ENCODE results near the gene SLC25A21.
"Not testable (repeated sequence)": the region's sequence is repeated elsewhere in the genome, so short reads cannot be mapped to it uniquely, and the experiment has no call there.

SLC25A21 gene

GRCh38 chr14:36823651-36824050 is 348.8 kb downstream of the SLC25A21 start:
- DNase-seq (ENCODE audit: low read depth), result no peak

DNA sequence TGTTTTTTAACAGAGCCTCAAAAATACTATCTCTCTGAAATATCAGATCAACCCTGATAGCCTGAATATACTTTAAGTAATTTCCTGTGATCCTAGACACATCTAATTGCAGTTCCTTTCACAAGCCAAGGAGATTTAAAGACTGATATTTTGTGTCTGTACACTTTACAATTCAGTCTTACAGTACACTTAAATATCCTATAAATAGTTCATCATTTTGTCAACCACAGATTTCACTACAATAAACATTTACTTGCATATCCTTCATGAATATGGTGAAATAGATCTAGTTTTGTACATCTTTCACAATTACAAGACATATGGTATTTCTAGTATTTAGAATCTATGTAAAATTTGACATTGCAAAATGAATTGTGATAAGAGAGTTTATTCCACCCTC is 349.7 kb downstream of the SLC25A21 start:
- DNase-seq (ENCODE audit: low read depth), result no peak

GRCh38 chr14:36820901-36821300 is 351.5 kb downstream of the SLC25A21 start:
- DNase-seq (ENCODE audit: low read depth), result no peak

- DNase-seq (ENCODE audit: low read depth), result no peak
Measured at GRCh38 chr14:36820111-36820709, 352.2 kb downstream of the SLC25A21 start.

DNA sequence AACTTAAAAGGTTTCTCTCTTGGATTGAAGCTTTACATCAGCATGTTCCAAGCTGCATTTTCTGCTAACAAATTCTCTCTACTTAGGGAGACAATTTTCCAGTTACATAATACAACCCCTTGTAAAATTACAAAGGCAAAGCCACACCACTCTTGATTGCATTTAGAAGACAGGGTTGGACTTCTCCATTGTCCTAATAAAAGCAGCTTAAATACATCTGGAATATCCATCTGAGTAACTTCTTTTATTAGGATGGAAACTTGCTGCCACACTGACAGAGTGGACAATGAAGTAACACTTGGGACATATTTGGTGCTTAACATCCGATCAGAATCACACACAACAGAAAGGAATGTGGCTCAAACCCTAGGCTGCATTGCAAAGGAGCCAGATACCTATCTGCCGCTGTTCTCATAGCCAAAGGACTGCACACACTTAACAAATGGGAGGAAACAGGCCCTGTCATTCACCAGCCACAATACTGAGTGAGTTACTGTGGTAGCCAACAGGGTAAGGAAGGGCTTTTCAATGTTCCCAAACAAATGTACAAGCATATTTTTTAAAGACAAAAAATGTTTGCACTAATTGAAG is 353.5 kb downstream of the SLC25A21 start:
- DNase-seq (ENCODE audit: low read depth), result no peak

DNA sequence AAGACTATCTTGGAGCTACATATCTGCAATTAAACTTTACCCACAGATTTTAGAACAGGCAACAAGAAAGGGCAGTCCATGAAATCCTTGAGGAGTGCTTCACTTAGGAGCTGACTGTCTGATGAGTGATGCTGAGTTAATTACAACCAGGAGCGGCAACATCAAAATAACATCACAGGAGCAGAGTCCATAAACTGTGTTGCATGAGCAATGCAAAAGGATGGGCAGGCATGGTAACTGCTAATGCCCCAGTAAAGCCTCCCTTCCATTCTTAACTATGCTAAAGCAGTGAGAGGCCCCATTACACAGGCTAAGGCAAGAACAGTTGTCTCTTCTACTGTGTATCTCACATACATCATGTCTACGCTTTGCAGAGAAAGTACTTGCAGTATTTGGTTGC is 354.2 kb downstream of the SLC25A21 start:
- no peak for DNase-seq (ENCODE audit: low read depth)

DNA sequence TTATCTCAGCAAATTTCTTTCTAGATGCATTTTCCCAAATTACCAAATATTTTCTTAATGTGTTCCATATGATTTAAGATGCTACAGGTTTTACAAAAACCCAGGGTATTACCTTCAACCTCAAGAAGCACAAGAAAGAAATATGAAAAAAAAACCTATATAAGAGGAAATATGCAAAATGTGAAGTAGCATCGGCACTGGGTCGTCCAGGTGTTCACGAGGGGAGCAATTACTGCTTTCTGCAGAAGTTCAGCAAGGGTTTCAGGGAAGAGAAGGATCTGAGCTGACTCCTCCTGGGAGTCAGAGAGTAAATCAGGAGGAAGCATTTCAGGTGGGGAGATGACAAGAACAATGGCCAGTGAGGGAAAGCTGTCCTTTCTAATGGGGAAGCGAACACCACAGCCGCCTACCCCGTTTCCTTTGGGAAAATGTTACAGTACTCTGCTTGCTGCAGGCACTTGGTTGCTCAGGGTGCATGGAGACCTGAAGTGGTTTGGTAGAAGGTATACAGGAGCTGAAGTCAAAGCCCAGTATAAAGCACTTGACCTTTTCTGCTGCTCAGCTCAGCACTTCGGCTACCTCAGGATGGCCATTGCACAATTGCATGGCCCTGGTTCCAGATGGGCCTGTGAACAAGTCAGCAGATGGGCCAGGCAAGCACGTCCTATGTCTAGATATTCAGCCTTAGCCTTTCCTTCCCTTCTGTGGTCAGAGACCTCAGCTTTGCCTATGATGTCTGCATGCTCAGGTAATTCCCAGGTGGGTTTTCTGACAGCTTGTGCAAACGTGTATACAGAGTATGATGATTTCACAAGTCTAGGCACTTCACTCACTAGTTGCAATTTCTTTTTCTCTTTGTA is 355.1 kb downstream of the SLC25A21 start:
- DNase-seq (ENCODE audit: low read depth), result no peak

DNA sequence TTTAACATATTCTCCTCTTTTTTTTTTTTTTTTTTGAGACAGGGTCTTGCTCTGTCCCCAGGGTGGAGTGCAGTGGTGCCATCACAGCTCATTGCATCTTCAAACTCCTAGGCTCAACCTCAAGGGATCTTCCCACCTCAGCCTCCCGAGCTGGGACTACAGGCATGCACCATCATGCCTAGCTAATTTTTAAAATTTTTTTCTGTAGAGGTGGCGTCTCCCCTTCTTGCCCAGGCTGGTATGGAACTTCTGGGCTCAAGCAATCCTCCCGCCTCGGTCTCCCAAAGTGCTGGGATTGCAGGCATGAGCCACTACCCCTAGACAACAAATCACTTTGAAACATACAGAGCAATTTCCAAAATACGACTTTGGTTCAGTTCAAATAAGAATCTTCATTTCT is 355.9 kb downstream of the SLC25A21 start:
- DNase-seq (ENCODE audit: low read depth), result no peak

DNA sequence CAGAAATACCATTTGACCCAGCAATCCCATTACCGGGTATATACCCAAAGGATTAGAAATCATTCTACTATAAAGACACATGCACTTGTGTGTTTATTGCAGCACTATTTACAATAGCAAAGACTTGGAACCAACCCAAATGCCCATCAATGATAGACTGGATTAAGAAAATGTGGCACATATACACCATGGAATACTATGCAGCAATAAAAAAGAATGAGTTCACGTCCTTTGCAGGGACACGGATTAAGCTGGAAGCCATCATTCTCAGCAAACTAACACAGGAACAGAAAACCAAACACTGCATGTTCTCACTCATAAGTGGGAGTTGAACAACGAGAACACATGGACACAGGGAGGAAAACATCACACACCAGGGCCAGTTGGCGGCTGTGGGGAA is 357.6 kb downstream of the SLC25A21 start:
- DNase-seq (ENCODE audit: low read depth), result not testable (repeated sequence)

DNA sequence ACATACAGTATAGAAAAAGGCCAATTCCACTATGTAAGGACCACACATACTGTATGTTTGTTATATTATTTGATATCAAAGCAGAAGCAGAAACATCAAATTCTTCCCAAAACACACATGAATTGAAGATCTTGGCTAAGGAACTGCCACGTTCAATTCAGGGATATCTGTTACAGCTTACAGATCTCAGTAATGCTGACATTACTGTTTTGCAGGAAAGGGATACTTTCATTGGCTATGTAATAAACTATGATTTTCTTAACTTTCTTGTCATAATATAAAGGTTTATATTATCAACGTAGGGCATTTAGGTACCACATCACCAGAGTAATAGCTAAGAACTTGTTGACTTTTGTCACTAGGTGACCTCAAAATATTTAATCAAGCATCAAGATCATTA is 362.2 kb downstream of the SLC25A21 start:
- DNase-seq (ENCODE audit: low read depth), result no peak

- DNase-seq (ENCODE audit: low read depth), result no peak
Measured at GRCh38 chr14:36807727-36808126, 364.7 kb downstream of the SLC25A21 start.

- DNase-seq (ENCODE audit: low read depth), result no peak
Measured at GRCh38 chr14:36805131-36805559, 367.3 kb downstream of the SLC25A21 start.

DNA sequence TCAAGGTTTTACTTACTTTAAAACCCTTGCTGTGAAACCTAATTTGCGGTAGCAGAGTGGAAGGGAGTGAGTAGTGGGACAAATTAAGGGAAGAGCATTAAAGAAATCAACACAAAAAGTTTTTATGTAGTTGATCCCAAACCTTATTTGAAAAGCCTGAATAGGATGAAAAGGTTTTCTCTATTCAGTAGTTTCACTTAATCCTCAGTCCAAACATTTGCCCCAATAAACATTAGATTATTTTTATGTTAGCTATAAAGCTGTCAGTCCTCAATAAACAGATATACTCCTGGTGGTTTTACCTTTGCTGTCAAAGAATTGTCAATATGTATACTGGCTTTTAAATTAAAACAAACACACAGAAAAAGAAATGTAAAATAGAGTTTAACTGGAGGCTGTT is 374.8 kb downstream of the SLC25A21 start:
- DNase-seq (ENCODE audit: low read depth), result no peak

GRCh38 chr14:36791402-36791801 is 381.0 kb downstream of the SLC25A21 start:
- no peak for DNase-seq (ENCODE audit: low read depth)

- DNase-seq (ENCODE audit: low read depth), result no peak
Measured at GRCh38 chr14:36785511-36785910, 386.9 kb downstream of the SLC25A21 start.

DNA sequence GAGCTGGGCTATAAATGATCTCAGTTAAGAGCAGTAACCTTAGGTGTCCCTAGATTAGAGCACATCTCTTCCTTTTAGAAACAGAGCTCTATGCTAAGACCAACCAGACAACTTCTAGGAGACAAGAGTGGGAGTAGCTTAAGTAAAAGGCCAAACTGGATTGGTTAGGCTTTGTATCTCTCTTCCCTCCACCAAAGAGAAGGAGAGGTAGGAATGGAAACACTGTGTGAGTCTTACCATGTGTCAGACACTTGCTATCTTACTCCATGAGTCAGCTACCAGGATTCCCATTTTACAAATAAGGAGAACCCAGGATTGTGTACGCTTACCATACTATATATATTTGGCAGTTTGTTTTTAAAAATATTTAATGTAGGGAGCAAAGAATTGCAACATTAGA is 387.9 kb downstream of the SLC25A21 start:
- DNase-seq (ENCODE audit: low read depth), result no peak

GRCh38 chr14:36781897-36782296 is 390.5 kb downstream of the SLC25A21 start:
- DNase-seq (ENCODE audit: low read depth), result no peak

GRCh38 chr14:36773558-36773957 is 398.8 kb downstream of the SLC25A21 start:
- DNase-seq (ENCODE audit: low read depth), result no peak

- DNase-seq (ENCODE audit: low read depth), result no peak
Measured at GRCh38 chr14:36773136-36773540, 399.3 kb downstream of the SLC25A21 start.

DNA sequence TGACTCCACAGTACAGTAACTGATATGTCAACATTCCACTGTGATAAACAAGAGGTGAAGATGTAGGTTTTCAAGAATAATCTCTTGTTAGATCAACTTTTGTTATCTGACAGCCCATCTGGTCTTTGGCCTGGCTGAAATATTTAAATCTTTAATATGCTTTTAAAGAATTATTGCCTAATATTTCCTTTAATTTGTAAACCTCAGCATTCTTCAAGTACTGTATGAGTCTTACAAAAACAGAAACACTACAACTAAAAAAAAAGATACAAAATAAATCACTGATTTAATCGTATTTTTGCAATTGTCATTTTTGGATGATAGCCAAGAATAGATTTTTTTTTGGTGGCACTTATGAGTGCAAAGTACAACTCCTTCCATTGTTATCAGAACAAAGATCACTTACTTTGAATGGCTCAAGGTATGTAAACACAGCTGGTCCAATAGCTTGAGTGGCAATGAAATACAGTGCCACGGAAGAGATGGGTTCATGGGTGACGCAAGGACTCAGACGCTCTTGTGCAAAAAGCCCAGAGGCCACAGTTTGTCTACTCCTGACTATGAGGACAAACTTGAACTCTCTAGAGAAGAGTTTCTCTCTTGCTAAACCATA is 401.3 kb downstream of the SLC25A21 start:
- no peak for DNase-seq (ENCODE audit: low read depth)

GRCh38 chr14:36768638-36769337 is 403.6 kb downstream of the SLC25A21 start:
- no peak for DNase-seq (ENCODE audit: low read depth)

DNA sequence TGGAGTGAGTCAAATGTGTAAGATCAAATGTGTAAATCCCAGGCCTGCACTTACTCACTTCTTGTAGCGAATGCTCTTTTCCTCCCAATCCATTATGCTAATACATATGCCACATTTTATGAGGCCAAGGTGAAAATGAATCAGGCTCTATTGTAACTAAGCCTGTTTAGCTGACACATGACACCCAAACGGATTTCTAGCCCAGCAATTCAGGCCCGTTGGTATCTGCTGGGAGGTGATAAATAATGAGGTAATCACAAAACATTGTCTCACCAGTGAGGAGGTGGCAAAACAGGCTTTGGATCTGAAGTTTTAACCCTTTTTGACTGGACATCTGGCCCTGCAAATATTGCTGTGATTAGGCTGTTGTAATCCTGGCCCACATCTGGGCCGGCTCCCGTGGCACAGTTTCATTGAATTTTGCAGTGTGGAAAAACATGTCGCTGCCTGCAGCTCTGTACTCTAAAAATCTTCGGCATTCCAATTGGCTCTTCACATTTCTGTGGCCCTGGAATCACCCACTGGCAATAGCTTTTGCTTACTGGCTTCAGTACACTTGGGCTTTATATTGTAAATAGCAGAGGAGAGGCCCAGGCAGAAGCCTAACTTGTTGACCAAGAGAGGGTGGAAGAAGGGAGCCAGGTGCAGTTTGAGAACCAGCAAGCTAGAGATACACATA is 404.7 kb downstream of the SLC25A21 start:
- no peak for DNase-seq (ENCODE audit: low read depth)

All from stimulated activated CD8-positive, alpha-beta memory T cell treated with anti-CD3 and anti-CD28 coated beads, Interleukin-12 subunit alpha, Interleukin-12 subunit beta, amount 100 ng/mL, for 1 hour (primary cell).